Epithelial cell of esophagus (primary cell): ENCODE results near the gene P2RX4.
"Not testable (repeated sequence)": the region's sequence is repeated elsewhere in the genome, so short reads cannot be mapped to it uniquely, and the experiment has no call there.

Source experiments
- DNase-seq: peaks from one replicate; pipeline ENCODE4 v3.0.0; 2010; ENCODE audit warnings: low read depth
- H3K4me3 ChIP-seq: 2 replicates; pipeline ENCODE4 v1.5.1; 2011; ENCODE audit warnings: mild to moderate bottlenecking, low read length, control low read depth
- CTCF ChIP-seq: IDR thresholded peaks from 2 replicates; pipeline ENCODE4 v1.5.1; 2011; ENCODE audit warnings: low read depth, mild to moderate bottlenecking, low read length, control low read depth, inconsistent platforms; ENCODE audit not compliant: insufficient read depth; ENCODE audit errors: missing control alignments

The P2RX4 gene

GRCh38 chr12:121253638-121254335 is 43.9 kb downstream of the P2RX4 start:
- no peak overlapping the region for H3K4me3 ChIP-seq
- no peak for TF ChIP-seq CTCF
- no peak for DNase-seq

GRCh38 chr12:121255433-121255832 is 45.5 kb downstream of the P2RX4 start:
- no peak overlapping the region for H3K4me3 ChIP-seq
- TF ChIP-seq CTCF: no peak
- no peak for DNase-seq

DNA sequence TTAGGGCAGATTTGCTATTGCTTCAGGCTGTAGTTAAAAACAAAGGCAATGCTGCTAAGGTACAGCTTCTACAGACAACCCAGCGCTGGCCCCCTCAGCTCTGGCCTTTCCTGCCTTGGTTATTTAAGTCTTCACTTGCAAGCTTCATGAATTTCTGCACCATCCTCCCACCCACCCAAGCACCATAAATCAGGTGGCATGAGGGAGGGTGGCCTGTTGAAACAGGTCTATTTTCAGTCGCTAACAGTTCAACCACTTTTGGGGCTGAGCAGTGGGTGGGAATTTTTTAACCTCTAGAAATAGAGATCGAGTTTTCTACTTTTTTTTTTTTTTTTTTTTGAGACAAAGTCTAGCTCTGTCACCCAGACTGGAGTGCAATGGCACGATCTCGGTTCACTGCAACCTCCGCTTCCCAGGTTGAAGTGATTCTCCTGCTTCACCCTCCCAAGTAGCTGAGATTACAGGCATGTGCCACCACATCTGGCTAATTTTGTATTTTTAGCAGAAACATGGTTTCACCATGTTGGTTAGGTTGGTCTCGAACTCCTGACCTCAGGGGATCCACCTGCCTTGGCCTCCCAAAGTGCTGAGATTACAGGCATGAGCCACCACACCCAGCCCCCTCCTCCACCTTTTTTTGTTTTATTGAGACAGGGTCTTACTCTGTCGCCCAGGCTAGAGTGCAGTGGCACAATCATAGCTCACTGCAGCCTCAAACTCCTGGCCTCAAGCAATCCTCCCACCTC is 47.9 kb downstream of the P2RX4 start:
- DNase-seq, H3K4me3 ChIP-seq: not testable (repeated sequence)

DNA sequence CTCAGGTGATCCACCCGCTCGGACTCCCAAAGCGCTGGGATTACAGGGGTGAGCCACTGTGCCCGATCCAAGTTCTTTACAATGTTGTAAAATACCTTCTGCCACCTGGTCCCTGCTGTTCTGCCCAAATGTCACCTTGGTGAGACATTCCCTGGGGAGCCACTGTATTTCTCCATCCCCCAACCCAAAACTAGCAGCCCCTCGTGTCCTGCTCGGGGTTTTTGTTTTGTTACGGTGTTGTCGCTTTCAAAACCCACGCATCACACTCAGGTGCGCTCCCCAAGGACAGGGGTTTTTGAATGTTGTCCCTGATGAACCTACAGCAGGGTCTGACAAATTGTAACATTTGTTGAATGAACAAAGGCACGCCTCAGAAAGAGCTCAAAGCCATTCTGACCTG is 49.1 kb downstream of the P2RX4 start:
- no peak for TF ChIP-seq CTCF
- no peak overlapping the region for H3K4me3 ChIP-seq
- DNase-seq: no peak

GRCh38 chr12:121260091-121260490 is 50.2 kb downstream of the P2RX4 start:
- no peak for TF ChIP-seq CTCF
- no peak overlapping the region for H3K4me3 ChIP-seq
- no peak for DNase-seq

GRCh38 chr12:121261398-121261797 is 51.5 kb downstream of the P2RX4 start:
- H3K4me3 ChIP-seq: no peak overlapping the region
- no peak for DNase-seq
- no peak for TF ChIP-seq CTCF

GRCh38 chr12:121263206-121263935 is 53.4 kb downstream of the P2RX4 start:
- no peak for TF ChIP-seq CTCF

More at GRCh38 chr12:121263206-121263935, 53.4 kb downstream of the P2RX4 start:
- no peak for DNase-seq
- H3K4me3 ChIP-seq: no peak overlapping the region
